SH-SY5Y (cell line): Measurements from ENCODE around the gene INHA.

ENCODE experiments used
- GATA2 ChIP-seq: IDR thresholded peaks from 2 replicates; pipeline ENCODE4 v1.6.1; 2011; ENCODE audit warnings: mild to moderate bottlenecking, low read depth, low read length
- GATA3 ChIP-seq: IDR thresholded peaks from 2 replicates; pipeline ENCODE4 v1.6.1; 2011; ENCODE audit warnings: low read depth, mild to moderate bottlenecking, low read length, moderate library complexity

INHA gene

GRCh38 chr2:219596954-219597551, 24.9 kb downstream of the INHA start:
- TF ChIP-seq GATA2 (no peak), GATA3 (no peak)

GRCh38 chr2:219597552-219598307, 25.6 kb downstream of the INHA start, which contains the start of gene STK11IP:
Gene STK11IP (plus strand): TSS chr2:219597857. CDS start chr2:219598120, 263 bp downstream.
- TF ChIP-seq GATA3 (no peak), GATA2 (peak; percentile 33; the same call in 1 of the 2 replicates)

- TF ChIP-seq GATA2 (no peak), GATA3 (no peak)
Measured at GRCh38 chr2:219598308-219599078, 26.4 kb downstream of the INHA start.

GRCh38 chr2:219603771-219604170, 31.7 kb downstream of the INHA start:
- TF ChIP-seq GATA3 (no peak), GATA2 (no peak)

GRCh38 chr2:219605607-219605954, 33.5 kb downstream of the INHA start:
- TF ChIP-seq GATA3 (no peak), GATA2 (no peak)

GRCh38 chr2:219607931-219608330, 35.8 kb downstream of the INHA start:
- TF ChIP-seq GATA2 (no peak), GATA3 (no peak)

GRCh38 chr2:219608399-219608964, 36.4 kb downstream of the INHA start:
- no peak for TF ChIP-seq GATA2
- no peak for TF ChIP-seq GATA3

GRCh38 chr2:219609149-219609750, 37.1 kb downstream of the INHA start:
- TF ChIP-seq GATA2 (no peak), GATA3 (no peak)

GRCh38 chr2:219611306-219611705, 39.2 kb downstream of the INHA start:
- TF ChIP-seq GATA2 (no peak), GATA3 (no peak)

GRCh38 chr2:219611866-219612576, 39.9 kb downstream of the INHA start:
- TF ChIP-seq GATA3 (no peak), GATA2 (no peak)

GRCh38 chr2:219612577-219613286, 40.6 kb downstream of the INHA start:
- no peak for TF ChIP-seq GATA3
- no peak for TF ChIP-seq GATA2

GRCh38 chr2:219613461-219614070, 41.5 kb downstream of the INHA start:
- TF ChIP-seq GATA2 (no peak), GATA3 (no peak)
